AG04450 (cell line): Measurements from ENCODE around the gene DPP10. TPM values are rescaled to one million over a fixed set of nuclear protein-coding genes. Genes with fewer than 3 reads are reported as not detected.

Source experiments
- CTCF ChIA-PET: fragments of 300-600, 350-600 bp; formaldehyde crosslinking; extraction: SDS; loops from one replicate; lab custom pipeline; 2022; ENCODE audit warnings: antibody characterized with exemption, inconsistent platforms; lab: Charles Lee
- POLR2A ChIA-PET: fragments of 350-600 bp; formaldehyde crosslinking; extraction: SDS; loops from one replicate; lab custom pipeline; 2021; ENCODE audit warnings: antibody characterized with exemption, inconsistent platforms; lab: Yijun Ruan, JAX
- DNase-seq: peaks from one replicate; pipeline ENCODE4 v3.0.0-alpha.2; 2011; ENCODE audit warnings: low read depth, low spot score
- H3K27ac ChIP-seq: one replicate; pipeline ENCODE4 v1.5.1; 2012; ENCODE audit warnings: low read depth, low read length, control low read depth
- H3K27me3 ChIP-seq: one replicate; pipeline ENCODE4 v1.6.0; 2012; ENCODE audit warnings: low read length; ENCODE audit not compliant: control insufficient read depth, insufficient read depth
- H3K4me3 ChIP-seq: 2 replicates; pipeline ENCODE4 v1.5.1; 2011; ENCODE audit warnings: mild to moderate bottlenecking, low read depth, low read length, control low read depth
- H3K9me3 ChIP-seq: 2 replicates; pipeline ENCODE4 v1.5.1; 2012; ENCODE audit warnings: low read length; ENCODE audit not compliant: control insufficient read depth, insufficient read depth
- CTCF ChIP-seq: IDR thresholded peaks from 2 replicates; pipeline ENCODE4 v1.5.1; 2011; ENCODE audit warnings: low read depth, low read length, control low read depth, inconsistent platforms
- polyA plus RNA-seq: library from polyadenylated mRNA; depleted of rRNA; stranded (reverse); fragments of >200 nt; gene quantifications from 2 replicates; pipeline ENCODE4 v1.2.3, GENCODE V29; 2011

Gene DPP10
- polyA plus RNA-seq, 1 experiment, result not detected

GRCh38 chr2:114534116-114535084 lies 92.0 kb downstream of the DPP10 start:
- Histone ChIP-seq H3K27me3 (no peaks in the 10 kb centered on the region), H3K9me3 (no peaks in the 10 kb centered on the region), H3K27ac (no peak overlapping the region), H3K4me3 (no peak overlapping the region)
- no peak for DNase-seq
- no peak for TF ChIP-seq CTCF
- POLR2A ChIA-PET, result no interaction called here
- CTCF ChIA-PET, result no interaction called here

GRCh38 chr2:114537777-114538176 lies 95.3 kb downstream of the DPP10 start:
- Histone ChIP-seq H3K4me3 (no peak overlapping the region), H3K27ac (no peak overlapping the region), H3K9me3 (no peaks in the 10 kb centered on the region), H3K27me3 (no peaks in the 10 kb centered on the region)
- TF ChIP-seq CTCF, result no peak
- ChIA-PET CTCF (no interaction called here), POLR2A (no interaction called here)
- no peak for DNase-seq

GRCh38 chr2:114542695-114543094 lies 100.3 kb downstream of the DPP10 start:
- peaks cover 3% of the 10 kb centered on the region for H3K9me3 ChIP-seq
- H3K27ac ChIP-seq, result no peak overlapping the region
- CTCF ChIA-PET, result no interaction called here
- no peak for DNase-seq
- no peak for TF ChIP-seq CTCF
- no peak overlapping the region for H3K4me3 ChIP-seq
- POLR2A ChIA-PET, result no interaction called here
- no peaks in the 10 kb centered on the region for H3K27me3 ChIP-seq

GRCh38 chr2:114543236-114543766 lies 100.9 kb downstream of the DPP10 start:
- no peak for TF ChIP-seq CTCF
- DNase-seq, result no peak
- ChIA-PET POLR2A (no interaction called here), CTCF (no interaction called here)
- Histone ChIP-seq H3K27me3 (no peaks in the 10 kb centered on the region), H3K27ac (no peak overlapping the region), H3K4me3 (no peak overlapping the region), H3K9me3 (peaks cover 5% of the 10 kb centered on the region)

GRCh38 chr2:114545052-114545451 lies 102.6 kb downstream of the DPP10 start:
- H3K27ac ChIP-seq, result no peak overlapping the region
- no peaks in the 10 kb centered on the region for H3K27me3 ChIP-seq
- TF ChIP-seq CTCF, result no peak
- POLR2A ChIA-PET, result no interaction called here
- peaks cover 5% of the 10 kb centered on the region for H3K9me3 ChIP-seq
- H3K4me3 ChIP-seq, result no peak overlapping the region
- CTCF ChIA-PET, result no interaction called here
- DNase-seq, result no peak
